Measurements from ENCODE around the gene SAMD11. TPM values are rescaled to one million over a fixed set of nuclear protein-coding genes. Genes with fewer than 3 reads are reported as not detected.
A peak's percentile ranks its signal among the peaks of the same experiment; 100 is the strongest.

The SAMD11 gene
- total RNA-seq, 1 experiment from 2014 or later: 11.5 TPM

DNA sequence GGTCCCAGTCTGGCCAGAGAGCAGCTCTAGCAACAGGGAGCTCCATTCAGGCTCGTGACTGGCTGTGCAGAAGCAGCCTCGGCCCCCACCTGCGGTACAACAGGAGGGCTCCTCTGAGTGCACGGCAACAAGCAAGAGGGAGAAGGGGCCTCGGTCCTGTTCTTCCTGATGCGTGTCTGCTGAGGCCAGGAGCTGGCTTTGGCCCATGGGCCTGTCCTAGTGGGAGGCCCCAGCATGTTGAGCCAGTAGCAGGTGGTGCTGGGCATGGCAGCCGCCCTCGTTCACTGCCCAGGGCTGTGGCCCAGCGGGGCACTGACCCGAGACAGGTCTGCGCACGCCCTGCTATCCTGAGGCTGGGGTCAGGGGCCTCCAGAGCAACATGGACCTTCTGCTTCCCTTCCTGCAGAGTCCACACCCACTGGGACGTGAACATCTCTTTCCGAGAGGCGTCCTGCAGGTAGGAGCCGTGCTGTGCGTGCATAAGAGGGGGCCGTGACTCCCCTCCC, 7.0 kb downstream of the SAMD11 start:
- ATAC-seq (no peak), DNase-seq (ENCODE audit: low read depth, low spot score) (no peak)
- H3K79me2 ChIP-seq (ENCODE audit: insufficient read depth, low read length): no peaks in the 10 kb centered on the region
- CTCF ChIA-PET: no interaction called here
- peaks cover 18% of the 10 kb centered on the region; the same call in 1 of the 2 replicates for H3K27me3 ChIP-seq (ENCODE audit: insufficient read depth, low read length)
- RAD21 ChIA-PET (ENCODE audit: low non-redundant PET in 1 of 2, low total read pairs in 2 of 2, uncharacterized antibody in 2 of 2, unreplicated experiment in 2 of 2): no interaction called here
- no peak overlapping the region for H3K27ac ChIP-seq (ENCODE audit: low read depth, low read length)
- BruUV-seq (replicated peaks): no TSS peak
- no peaks in the 10 kb centered on the region for H3K36me3 ChIP-seq (ENCODE audit: control insufficient read depth in 1 of 2, insufficient read depth in 2 of 2, low read length in 2 of 2)
- TF ChIP-seq CBX3 (IDR thresholded peaks at IDR 0.05; ENCODE audit: low read depth) (no peak), TCF7L2 (IDR thresholded peaks at IDR 0.05; ENCODE audit: borderline replicate concordance, extremely low read depth, insufficient read depth, insufficient read length) (no peak), YY1 (IDR thresholded peaks at IDR 0.05; ENCODE audit: extremely low read depth, insufficient replicate concordance, low read depth, low read length) (no peak), SRF (IDR thresholded peaks at IDR 0.05; ENCODE audit: low read depth) (no peak)
- TF ChIP-seq, protein P1, sequence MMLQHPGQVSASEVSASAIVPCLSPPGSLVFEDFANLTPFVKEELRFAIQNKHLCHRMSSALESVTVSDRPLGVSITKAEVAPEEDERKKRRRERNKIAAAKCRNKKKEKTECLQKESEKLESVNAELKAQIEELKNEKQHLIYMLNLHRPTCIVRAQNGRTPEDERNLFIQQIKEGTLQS (IDR thresholded peaks at IDR 0.05): no peak
- intact Hi-C loops (cut with micrococcal nuclease): no loop called here
- H3K4me2 ChIP-seq (ENCODE audit: low read length): no peak overlapping the region
- no peak overlapping the region for H3K9ac ChIP-seq (ENCODE audit: low read length)
- H2AFZ ChIP-seq (ENCODE audit: low read depth, low read length, poor library complexity, severe bottlenecking): no peak overlapping the region
- POLR2A ChIA-PET: no interaction called here
- H3K9me3 ChIP-seq (ENCODE audit: control insufficient read depth in 1 of 2, insufficient read depth in 1 of 2, low read depth in 1 of 2, low read length in 2 of 2): no peaks in the 10 kb centered on the region
- no peaks in the 10 kb centered on the region for H4K20me1 ChIP-seq (ENCODE audit: insufficient read depth)
- H3K4me1 ChIP-seq (ENCODE audit: control insufficient read depth in 1 of 2, insufficient read depth in 2 of 2, low read length in 2 of 2): peaks cover 7 to 19% of the 10 kb centered on the region in 2 experiments
- H3K4me3 ChIP-seq (replicated peaks in 1 of 2; ENCODE audit: low read depth in 1 of 2, low read length in 2 of 2): no peak overlapping the region
- no peaks in the 10 kb centered on the region for H3K9me2 ChIP-seq (ENCODE audit: insufficient read depth)

DNA sequence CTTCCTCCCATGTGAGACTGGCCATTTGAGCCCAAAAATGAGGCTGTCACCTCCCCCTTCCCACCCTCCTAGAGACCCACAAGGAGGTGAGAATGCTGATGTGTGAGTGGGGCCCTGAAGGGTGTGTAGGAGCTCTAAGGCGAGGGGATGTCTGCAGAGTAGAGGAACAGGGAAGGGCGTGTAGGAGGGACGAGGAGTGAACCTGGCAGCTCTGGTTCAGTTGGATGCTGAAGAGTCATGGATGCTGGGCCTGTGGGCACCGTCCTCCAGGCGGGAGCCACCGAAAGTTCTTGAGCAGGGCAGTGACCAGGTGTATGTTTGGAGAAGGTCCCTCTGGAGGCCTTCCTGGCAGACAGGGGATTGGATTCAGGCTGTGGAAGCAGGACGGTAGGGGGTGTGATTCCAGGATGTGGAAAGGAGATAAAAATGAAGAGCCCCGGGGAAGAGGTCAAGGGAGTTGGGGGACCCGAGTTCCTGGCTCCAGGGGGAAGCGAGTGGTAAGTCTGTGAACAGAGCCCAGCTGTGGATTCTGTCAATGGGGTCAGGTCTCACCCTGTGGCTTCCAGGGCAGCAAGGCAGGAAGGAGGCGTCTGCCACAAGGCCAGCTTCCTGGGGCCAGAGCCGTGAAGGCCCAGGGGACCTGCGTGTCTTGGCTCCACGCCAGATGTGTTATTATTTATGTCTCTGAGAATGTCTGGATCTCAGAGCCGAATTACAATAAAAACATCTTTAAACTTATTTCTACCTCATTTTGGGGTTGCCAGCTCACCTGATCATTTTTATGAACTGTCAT, 7.9 kb downstream of the SAMD11 start:
- Histone ChIP-seq H4K20me1 (ENCODE audit: insufficient read depth) (no peaks in the 10 kb centered on the region), H3K9me3 (ENCODE audit: control insufficient read depth in 1 of 2, insufficient read depth in 1 of 2, low read depth in 1 of 2, low read length in 2 of 2) (no peaks in the 10 kb centered on the region), H3K27ac (ENCODE audit: low read depth, low read length) (no peak overlapping the region), H3K4me1 (ENCODE audit: control insufficient read depth in 1 of 2, insufficient read depth in 2 of 2, low read length in 2 of 2) (peaks cover 0 to 13% of the 10 kb centered on the region in 2 experiments; a peak in 2 of 4 replicates), H3K4me3 (replicated peaks in 1 of 2; ENCODE audit: low read depth in 1 of 2, low read length in 2 of 2) (no peak overlapping the region), H3K9me2 (ENCODE audit: insufficient read depth) (no peaks in the 10 kb centered on the region), H2AFZ (ENCODE audit: low read depth, low read length, poor library complexity, severe bottlenecking) (no peak overlapping the region), H3K79me2 (ENCODE audit: insufficient read depth, low read length) (no peaks in the 10 kb centered on the region), H3K27me3 (ENCODE audit: insufficient read depth, low read length) (peaks cover 9% of the 10 kb centered on the region; the same call in 1 of the 2 replicates), H3K9ac (ENCODE audit: low read length) (no peak overlapping the region), H3K4me2 (ENCODE audit: low read length) (no peak overlapping the region), H3K36me3 (ENCODE audit: control insufficient read depth in 1 of 2, insufficient read depth in 2 of 2, low read length in 2 of 2) (no peaks in the 10 kb centered on the region)
- TF ChIP-seq TCF7L2 (IDR thresholded peaks at IDR 0.05; ENCODE audit: borderline replicate concordance, extremely low read depth, insufficient read depth, insufficient read length) (no peak), JUND (IDR thresholded peaks at IDR 0.05) (no peak), ZNF274 (IDR thresholded peaks at IDR 0.05; ENCODE audit: low read depth, low read length) (no peak), CBX3 (IDR thresholded peaks at IDR 0.05; ENCODE audit: low read depth) (no peak), SIN3A (IDR thresholded peaks at IDR 0.05; ENCODE audit: low read depth) (no peak), EGR1 (IDR thresholded peaks at IDR 0.05; ENCODE audit: low read depth) (no peak)
- TF ChIP-seq, protein P2, sequence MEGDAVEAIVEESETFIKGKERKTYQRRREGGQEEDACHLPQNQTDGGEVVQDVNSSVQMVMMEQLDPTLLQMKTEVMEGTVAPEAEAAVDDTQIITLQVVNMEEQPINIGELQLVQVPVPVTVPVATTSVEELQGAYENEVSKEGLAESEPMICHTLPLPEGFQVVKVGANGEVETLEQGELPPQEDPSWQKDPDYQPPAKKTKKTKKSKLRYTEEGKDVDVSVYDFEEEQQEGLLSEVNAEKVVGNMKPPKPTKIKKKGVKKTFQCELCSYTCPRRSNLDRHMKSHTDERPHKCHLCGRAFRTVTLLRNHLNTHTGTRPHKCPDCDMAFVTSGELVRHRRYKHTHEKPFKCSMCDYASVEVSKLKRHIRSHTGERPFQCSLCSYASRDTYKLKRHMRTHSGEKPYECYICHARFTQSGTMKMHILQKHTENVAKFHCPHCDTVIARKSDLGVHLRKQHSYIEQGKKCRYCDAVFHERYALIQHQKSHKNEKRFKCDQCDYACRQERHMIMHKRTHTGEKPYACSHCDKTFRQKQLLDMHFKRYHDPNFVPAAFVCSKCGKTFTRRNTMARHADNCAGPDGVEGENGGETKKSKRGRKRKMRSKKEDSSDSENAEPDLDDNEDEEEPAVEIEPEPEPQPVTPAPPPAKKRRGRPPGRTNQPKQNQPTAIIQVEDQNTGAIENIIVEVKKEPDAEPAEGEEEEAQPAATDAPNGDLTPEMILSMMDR (IDR thresholded peaks at IDR 0.05 in 2 of 3, conservative IDR thresholded peaks at IDR 0.05 in 1 of 3; ENCODE audit: borderline replicate concordance in 1 of 3, insufficient read depth in 1 of 3, low read depth in 2 of 3, low read length in 2 of 3): 0 out of 6 replicates have a peak, but pooled peaks of 1 of the 3 experiments have one; percentile 5
- ChIA-PET POLR2A (no interaction called here), CTCF (no interaction called here), RAD21 (ENCODE audit: low non-redundant PET in 1 of 2, low total read pairs in 2 of 2, uncharacterized antibody in 2 of 2, unreplicated experiment in 2 of 2) (no interaction called here)
- ATAC-seq (no peak), DNase-seq (ENCODE audit: low read depth, low spot score) (no peak)
- BruUV-seq (replicated peaks): no TSS peak
- intact Hi-C loops (cut with micrococcal nuclease): no loop called here
